Neural cell (in vitro differentiated cells): ENCODE measurements around the gene STKLD1. TPM values are rescaled to one million over a fixed set of nuclear protein-coding genes. Genes with fewer than 3 reads are reported as not detected.

Experiments
- H2AFZ ChIP-seq: fragments of 200-600, 300-800 bp; sonication (generic), shearing (Covaris generic); 2 replicates; pipeline ENCODE4 v1.6.0; 2014; ENCODE audit warnings: low read depth, mild to moderate bottlenecking, antibody characterized with exemption, low read length, moderate library complexity
- H3F3A ChIP-seq: fragments of 200-600 bp; shearing (Covaris generic); 2 replicates; pipeline ENCODE4 v1.6.1; 2016; ENCODE audit warnings: mild to moderate bottlenecking, moderate library complexity, mixed read lengths, antibody characterized with exemption, low read length; ENCODE audit not compliant: insufficient read depth, poor library complexity, severe bottlenecking
- H3K27ac ChIP-seq: fragments of 200-600, 300-800 bp; sonication (generic), shearing (Covaris generic); 2 replicates; pipeline ENCODE4 v1.5.1; 2014; ENCODE audit warnings: mild to moderate bottlenecking, low read length, moderate library complexity
- H3K27me3 ChIP-seq: fragments of 300-800, 200-600 bp; sonication (generic), shearing (Covaris generic); 2 replicates; pipeline ENCODE4 v1.6.0; 2014; ENCODE audit warnings: mild to moderate bottlenecking, low read depth, low read length, moderate library complexity; ENCODE audit not compliant: insufficient read depth
- H3K36me3 ChIP-seq: fragments of 300-800, 200-600 bp; sonication (generic), shearing (Covaris generic); 2 replicates; pipeline ENCODE4 v1.5.1; 2014; ENCODE audit warnings: mild to moderate bottlenecking, antibody characterized with exemption, low read length, moderate library complexity; ENCODE audit not compliant: insufficient read depth
- H3K4me2 ChIP-seq: fragments of 300-800, 200-600 bp; sonication (generic), shearing (Covaris generic); 2 replicates; pipeline ENCODE4 v1.6.0; 2014; ENCODE audit warnings: mild to moderate bottlenecking, low read length
- H3K4me3 ChIP-seq: fragments of 300-800, 200-600 bp; sonication (generic), shearing (Covaris generic); 2 replicates; pipeline ENCODE4 v1.5.1; 2014; ENCODE audit warnings: mild to moderate bottlenecking, low read length, moderate library complexity
- H3K79me2 ChIP-seq: fragments of 200-600 bp; shearing (Covaris generic); replicated peaks from 2 replicates; pipeline ENCODE4 v1.6.0; 2014; ENCODE audit warnings: mild to moderate bottlenecking, low read length, moderate library complexity; ENCODE audit not compliant: insufficient read depth
- H3K9ac ChIP-seq: fragments of 300-800, 200-600 bp; sonication (generic), shearing (Covaris generic); 2 replicates; pipeline ENCODE4 v1.6.1; 2016; ENCODE audit warnings: mild to moderate bottlenecking, low read length, mixed read lengths
- H3K9me2 ChIP-seq: fragments of 200-600 bp; shearing (Covaris generic); 2 replicates; pipeline ENCODE4 v1.6.1; 2016; ENCODE audit warnings: mild to moderate bottlenecking, low read length, mixed read lengths; ENCODE audit not compliant: insufficient read depth
- H3K9me3 ChIP-seq: fragments of 200-600, 300-800 bp; sonication (generic), shearing (Covaris generic); 2 replicates; pipeline ENCODE4 v1.6.1; 2016; ENCODE audit warnings: mild to moderate bottlenecking, mixed run types, low read length, moderate library complexity, mixed read lengths
- H4K20me1 ChIP-seq: fragments of 200-600 bp; shearing (Covaris generic); 2 replicates; pipeline ENCODE4 v1.6.1; 2016; ENCODE audit warnings: mild to moderate bottlenecking, mixed run types; ENCODE audit not compliant: insufficient read depth
- CTCF ChIP-seq: fragments of 450-650 bp; IDR thresholded peaks from 2 replicates; pipeline ENCODE4 v1.5.1; 2014; ENCODE audit warnings: antibody characterized with exemption, mild to moderate bottlenecking, moderate library complexity; ENCODE audit not compliant: poor library complexity, severe bottlenecking
- EP300 ChIP-seq: fragments of 450-650 bp; conservative IDR thresholded peaks from 2 replicates; pipeline ENCODE4 v1.6.1; 2014; ENCODE audit warnings: antibody characterized with exemption, mild to moderate bottlenecking, moderate library complexity; ENCODE audit not compliant: poor library complexity, severe bottlenecking
- EZH2 ChIP-seq: fragments of 200-600, 300-800 bp; shearing (Covaris generic), sonication (generic); IDR thresholded peaks from 2 replicates; pipeline ENCODE4 v1.6.1; 2014; ENCODE audit warnings: antibody characterized with exemption, low read length, borderline replicate concordance, mild to moderate bottlenecking; ENCODE audit not compliant: insufficient read depth, poor library complexity, severe bottlenecking
- MXI1 ChIP-seq: fragments of 450-650 bp; conservative IDR thresholded peaks from 2 replicates; pipeline ENCODE4 v1.6.1; 2014; ENCODE audit warnings: antibody characterized with exemption, mild to moderate bottlenecking; ENCODE audit not compliant: poor library complexity, severe bottlenecking
- POLR2AphosphoS5 ChIP-seq: IDR thresholded peaks from 2 replicates; pipeline ENCODE4 v1.6.1; 2012
- RAD21 ChIP-seq: fragments of 450-650 bp; conservative IDR thresholded peaks from 2 replicates; pipeline ENCODE4 v1.6.1; 2014; ENCODE audit warnings: antibody characterized with exemption, mild to moderate bottlenecking, moderate library complexity
- REST ChIP-seq: IDR thresholded peaks from 2 replicates; pipeline ENCODE4 v1.6.1; 2012; ENCODE audit warnings: borderline replicate concordance
- TAF1 ChIP-seq: IDR thresholded peaks from 2 replicates; pipeline ENCODE4 v1.6.1; 2012; ENCODE audit warnings: low read depth
- polyA plus RNA-seq: library from polyadenylated mRNA; depleted of rRNA; stranded (reverse); fragments of >200 nt; gene quantifications from 2 replicates; pipeline ENCODE4 v1.2.3, GENCODE V29; 2014

The STKLD1 gene
- polyA plus RNA-seq, 1 donor from 2014 or later: 1.1 TPM

GRCh38 chr9:133394687-133395271 lies 18.6 kb downstream of the STKLD1 start:
- Histone ChIP-seq H3K79me2 (no peaks in the 10 kb centered on the region), H3K9me2 (no peaks in the 10 kb centered on the region), H3K4me3 (no peak overlapping the region), H3K36me3 (no peaks in the 10 kb centered on the region), H3K9me3 (no peaks in the 10 kb centered on the region), H3K27ac (no peak overlapping the region), H4K20me1 (no peaks in the 10 kb centered on the region), H3F3A (no peaks in the 10 kb centered on the region), H3K27me3 (no peaks in the 10 kb centered on the region), H2AFZ (no peak overlapping the region), H3K4me2 (no peak overlapping the region), H3K9ac (no peak overlapping the region)
- no peak for TF ChIP-seq CTCF

GRCh38 chr9:133396952-133397351 lies 20.8 kb downstream of the STKLD1 start:
- H3K9ac ChIP-seq: no peak overlapping the region
- no peaks in the 10 kb centered on the region for H4K20me1 ChIP-seq
- no peaks in the 10 kb centered on the region for H3K79me2 ChIP-seq

More at GRCh38 chr9:133396952-133397351, 20.8 kb downstream of the STKLD1 start:
- Histone ChIP-seq H3F3A (no peaks in the 10 kb centered on the region), H3K36me3 (no peaks in the 10 kb centered on the region), H3K4me3 (no peak overlapping the region), H3K9me3 (no peaks in the 10 kb centered on the region), H3K9me2 (no peaks in the 10 kb centered on the region), H3K27ac (no peak overlapping the region), H3K27me3 (no peaks in the 10 kb centered on the region), H3K4me2 (no peak overlapping the region), H2AFZ (no peak overlapping the region)
- TF ChIP-seq RAD21: no peak
- TF ChIP-seq EZH2: no peak
- TF ChIP-seq REST: no peak
- TF ChIP-seq MXI1: no peak
- no peak for TF ChIP-seq CTCF
- TF ChIP-seq EP300: no peak
- TF ChIP-seq TAF1: no peak
- TF ChIP-seq POLR2AphosphoS5: no peak
